Tibial nerve (tissue), 3 donors: Measurements from ENCODE around the gene POLA2.

Experiments
- CTCF ChIP-seq, 5 experiments: fragments of 200-600 bp in 3 of 5; fragments of 450-650 bp in 2 of 5; sonication (generic) in 3 of 5; IDR thresholded peaks; one replicate each; pipeline ENCODE4 v1.5.1; 2016 to 2019; ENCODE audit warnings: antibody characterized with exemption in 5 of 5, mild to moderate bottlenecking in 3 of 5, moderate library complexity in 2 of 5
- POLR2A ChIP-seq, 2 donors: fragments of 450-650 bp; IDR thresholded peaks; one replicate each; pipeline ENCODE4 v1.6.1; 2017; ENCODE audit warnings: antibody characterized with exemption in 2 of 2, mild to moderate bottlenecking in 2 of 2, moderate library complexity in 2 of 2

GRCh38 chr11:65327021-65327420 lies 65.3 kb downstream of the POLA2 start:
- TF ChIP-seq CTCF (IDR thresholded peaks at IDR 0.05), result no peak
- no peak for TF ChIP-seq POLR2A (IDR thresholded peaks at IDR 0.05)
